B cell (primary cell): ENCODE data around the gene WDR35.

Experiments used
- CTCF ChIP-seq: fragments of 200-600 bp; IDR thresholded peaks from one replicate; pipeline ENCODE4 v1.8.0; 2022; ENCODE audit warnings: antibody characterized with exemption, mild to moderate bottlenecking
- EZH2 ChIP-seq: IDR thresholded peaks from 2 replicates; pipeline ENCODE4 v1.6.1; 2012; ENCODE audit warnings: borderline replicate concordance, low read depth, mild to moderate bottlenecking, moderate library complexity, low read length; ENCODE audit not compliant: insufficient read depth, poor library complexity, severe bottlenecking

GRCh38 chr2:19875280-19875679 lies 114.6 kb downstream of the WDR35 start:
- TF ChIP-seq CTCF (no peak), EZH2 (no peak)
